GM23248 (cell line): Measurements from ENCODE around the gene FAAP24. TPM values are rescaled to one million over a fixed set of nuclear protein-coding genes. Genes with fewer than 3 reads are reported as not detected.

Experiments used
- DNase-seq: peaks from one replicate; pipeline ENCODE4 v3.0.0-alpha.2; 2015
- H2AFZ ChIP-seq: fragments of 200-600 bp; sonication (generic); 2 replicates; pipeline ENCODE4 v1.6.1; 2016; ENCODE audit warnings: antibody characterized with exemption
- H3F3A ChIP-seq: fragments of 200-600 bp; sonication (generic); 2 replicates; pipeline ENCODE4 v1.6.1; 2016; ENCODE audit warnings: mild to moderate bottlenecking, antibody characterized with exemption, mixed run types; ENCODE audit not compliant: insufficient read depth
- H3K27ac ChIP-seq: fragments of 200-600 bp; sonication (generic); 2 replicates; pipeline ENCODE4 v1.5.1; 2016; ENCODE audit warnings: mild to moderate bottlenecking
- H3K27me3 ChIP-seq: fragments of 200-600 bp; sonication (generic); replicated peaks from 2 replicates; pipeline ENCODE4 v1.6.1; 2016; ENCODE audit warnings: mild to moderate bottlenecking; ENCODE audit not compliant: insufficient read depth
- H3K36me3 ChIP-seq: fragments of 200-600 bp; sonication (generic); 2 replicates; pipeline ENCODE4 v1.6.1; 2016; ENCODE audit warnings: low read depth, mild to moderate bottlenecking
- H3K4me1 ChIP-seq: fragments of 200-600 bp; sonication (generic); 2 replicates; pipeline ENCODE4 v1.6.1; 2016; ENCODE audit warnings: mild to moderate bottlenecking; ENCODE audit not compliant: insufficient read depth
- H3K4me2 ChIP-seq: fragments of 200-600 bp; sonication (generic); one replicate; pipeline ENCODE4 v1.6.1; 2016; ENCODE audit warnings: mild to moderate bottlenecking; ENCODE audit not compliant: unreplicated experiment
- H3K4me3 ChIP-seq: fragments of 200-600 bp; sonication (generic); 2 replicates; pipeline ENCODE4 v1.5.1; 2016; ENCODE audit warnings: mild to moderate bottlenecking
- H3K79me2 ChIP-seq: fragments of 200-600 bp; sonication (generic); 2 replicates; pipeline ENCODE4 v1.6.1; 2016; ENCODE audit warnings: mild to moderate bottlenecking; ENCODE audit not compliant: insufficient read depth
- H3K9ac ChIP-seq: fragments of 200-600 bp; sonication (generic); 2 replicates; pipeline ENCODE4 v1.6.1; 2016; ENCODE audit warnings: mild to moderate bottlenecking
- H3K9me2 ChIP-seq: fragments of 200-600 bp; sonication (generic); 2 replicates; pipeline ENCODE4 v1.6.1; 2016; ENCODE audit warnings: mixed run types, mild to moderate bottlenecking, moderate library complexity; ENCODE audit not compliant: insufficient read depth
- H3K9me3 ChIP-seq: fragments of 200-600 bp; sonication (generic); one replicate; pipeline ENCODE4 v1.6.1; 2017; ENCODE audit warnings: low read depth
- H4K20me1 ChIP-seq: fragments of 200-600 bp; sonication (generic); 2 replicates; pipeline ENCODE4 v1.6.0; 2016; ENCODE audit not compliant: insufficient read depth
- EZH2 ChIP-seq: fragments of 200-600 bp; sonication (generic); IDR thresholded peaks from 2 replicates; pipeline ENCODE4 v1.6.1; 2018; ENCODE audit warnings: antibody characterized with exemption, mild to moderate bottlenecking; ENCODE audit not compliant: insufficient read depth, poor library complexity, severe bottlenecking
- EZH2phosphoT487 ChIP-seq: fragments of 200-600 bp; sonication (generic); IDR thresholded peaks from 2 replicates; pipeline ENCODE4 v1.6.1; 2018; ENCODE audit warnings: antibody characterized with exemption, moderate library complexity, mild to moderate bottlenecking, low read depth; ENCODE audit not compliant: insufficient read depth
- WGBS, 2 experiments: methylation state at CpG; one replicate each; pipeline ENCODE4 v1.1.6; 2015 to 2017; ENCODE audit warnings: low lambda C conversion rate in 2 of 2, low coverage in 1 of 2; ENCODE audit errors: missing lambda C conversion rate in 2 of 2; 5-methylcytosine and 5-hydroxymethylcytosine counted together
- in situ Hi-C: fragments of 300-500 bp; cut with MboI; formaldehyde crosslinking; loops from 2 replicates; pipeline ENCODE4 v1.15.0; 2020
- polyA plus RNA-seq: library from polyadenylated mRNA; unstranded; fragments of >200 nt; fragmentation: Nextera tagmentation; extraction: Ambion mirVana; gene quantifications from 2 replicates; pipeline ENCODE4 v1.2.1, GENCODE V29; 2016
- total RNA-seq: library from RNA; depleted of rRNA; stranded (reverse); fragments of >200 nt; shearing (Covaris generic); gene quantifications from 2 replicates; pipeline ENCODE4 v1.2.3, GENCODE V29; 2014; rRNA removed

FAAP24 gene
- total RNA-seq (1.3 and 2.4 TPM in 2 replicates), polyA plus RNA-seq (3.1 and 5.8 TPM in 2 replicates)

DNA sequence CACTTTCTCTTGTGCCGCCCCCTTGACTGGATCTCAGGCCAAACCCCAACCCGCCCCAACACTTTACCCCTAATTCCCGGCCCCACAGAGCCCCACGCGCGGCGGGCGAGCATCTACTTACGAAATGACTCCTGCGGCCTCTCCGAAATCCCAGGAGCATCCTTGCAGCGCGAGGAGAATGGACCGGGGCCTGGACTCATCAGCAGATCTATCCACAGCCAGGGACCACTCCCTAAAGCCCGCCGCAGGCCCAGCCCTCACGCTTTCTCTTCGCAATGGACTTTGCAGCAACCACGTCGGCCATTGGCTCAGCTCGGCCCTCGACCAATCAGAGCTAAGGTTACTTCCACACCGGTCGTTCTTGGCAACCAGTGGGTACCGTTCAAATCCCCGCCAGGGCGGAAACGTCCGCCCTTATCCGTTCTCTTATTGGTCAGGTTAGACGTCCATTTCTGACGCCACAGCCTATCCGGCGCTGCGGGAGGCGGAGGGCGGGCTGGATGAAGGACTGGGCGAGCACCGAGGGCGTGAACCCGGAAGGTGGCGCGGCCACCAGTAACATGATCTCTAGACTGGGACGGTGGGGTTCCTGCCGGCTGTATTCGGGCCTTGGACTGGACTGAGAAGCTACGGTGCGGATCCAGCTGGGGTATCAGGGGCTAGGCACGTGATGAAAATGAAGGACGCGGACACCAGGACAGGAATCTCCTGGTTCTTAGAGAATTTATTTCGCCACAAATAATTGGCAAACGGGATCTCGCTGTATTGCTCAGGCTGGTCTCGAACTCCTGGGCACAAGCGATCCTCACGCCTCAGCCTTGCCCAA, at the start of gene FAAP24, which contains the start of gene CEP89:
Gene FAAP24, plus strand, starts transcription at position 528 of the 826 bp plus-strand sequence. CDS start 955 bp downstream, outside the sequence.
Gene CEP89, minus strand, starts transcription at position 244 of the 826 bp plus-strand sequence. Its CDS starts 84 bp downstream, at position 160.
- TF ChIP-seq EZH2 (no peak), EZH2phosphoT487 (no peak)
- Histone ChIP-seq H2AFZ (peak within 1 kb of the TSS; percentile 99), H3K4me2 (peak within 1 kb of the TSS; percentile 89), H3K4me1 (peaks cover 8% of the 10 kb centered on the region; the same call in 1 of the 2 replicates), H3K4me3 (peak within 1 kb of the TSS; percentile 87), H3F3A (no peaks in the 10 kb centered on the region), H3K36me3 (no peaks in the 10 kb centered on the region), H3K9me2 (no peaks in the 10 kb centered on the region), H4K20me1 (no peaks in the 10 kb centered on the region), H3K27ac (peak within 1 kb of the TSS; percentile 67), H3K27me3 (no peaks in the 10 kb centered on the region), H3K9ac (peak within 1 kb of the TSS; percentile 92), H3K79me2 (peaks cover 42% of the 10 kb centered on the region), H3K9me3 (no peaks in the 10 kb centered on the region)
- DNase-seq: peak; percentile 99
- in situ Hi-C loops: loop anchor here (10.0 kb wide), 1 partner anchor 143 kb away; no protein-coding TSS in a partner anchor
- 1% methylated on average over 56 to 57 of the region's 57 CpGs for WGBS, 2 experiments

- in situ Hi-C loops: no loop called here
- TF ChIP-seq EZH2 (no peak), EZH2phosphoT487 (no peak)
- H2AFZ ChIP-seq: no peak overlapping the region
- no peaks in the 10 kb centered on the region for H3K27me3 ChIP-seq
- H3K9me2 ChIP-seq: no peaks in the 10 kb centered on the region
- no peak overlapping the region for H3K9ac ChIP-seq
- H3K79me2 ChIP-seq: no peaks in the 10 kb centered on the region
- H4K20me1 ChIP-seq: no peaks in the 10 kb centered on the region
- peaks cover 18% of the 10 kb centered on the region for H3K36me3 ChIP-seq
- DNase-seq: peak; percentile 27
- no peaks in the 10 kb centered on the region for H3F3A ChIP-seq
- WGBS, 2 experiments: 90 to 92% methylated on average over 6 of the region's 6 CpGs
- no peak overlapping the region for H3K4me3 ChIP-seq
- H3K9me3 ChIP-seq: no peaks in the 10 kb centered on the region
- H3K27ac ChIP-seq: no peak overlapping the region
- no peak overlapping the region for H3K4me2 ChIP-seq
- H3K4me1 ChIP-seq: no peaks in the 10 kb centered on the region
Measured at GRCh38 chr19:32924200-32924599, 47.8 kb upstream of the FAAP24 start.

GRCh38 chr19:32928806-32929205, 43.2 kb upstream of the FAAP24 start:
- WGBS, 2 experiments: 97 to 100% methylated on average over 2 of the region's 2 CpGs
- no peaks in the 10 kb centered on the region for H3K79me2 ChIP-seq
- no peak overlapping the region for H3K9ac ChIP-seq
- no peaks in the 10 kb centered on the region for H3K27me3 ChIP-seq
- H3K9me2 ChIP-seq: no peaks in the 10 kb centered on the region
- H3K9me3 ChIP-seq: no peaks in the 10 kb centered on the region
- no peak overlapping the region for H3K27ac ChIP-seq
- TF ChIP-seq EZH2 (no peak), EZH2phosphoT487 (no peak)
- no peaks in the 10 kb centered on the region for H3F3A ChIP-seq
- DNase-seq: no peak
- H3K4me3 ChIP-seq: no peak overlapping the region
- no peaks in the 10 kb centered on the region for H4K20me1 ChIP-seq
- no peak overlapping the region for H2AFZ ChIP-seq
- in situ Hi-C loops: no loop called here
- peaks cover 23% of the 10 kb centered on the region for H3K36me3 ChIP-seq
- no peak overlapping the region for H3K4me2 ChIP-seq
- H3K4me1 ChIP-seq: no peaks in the 10 kb centered on the region

GRCh38 chr19:32930567-32930966, 41.5 kb upstream of the FAAP24 start:
- Histone ChIP-seq H4K20me1 (no peaks in the 10 kb centered on the region), H2AFZ (no peak overlapping the region), H3K36me3 (peaks cover 20% of the 10 kb centered on the region), H3K4me3 (no peak overlapping the region), H3K27ac (no peak overlapping the region), H3F3A (no peaks in the 10 kb centered on the region), H3K9me3 (no peaks in the 10 kb centered on the region), H3K9me2 (no peaks in the 10 kb centered on the region), H3K27me3 (no peaks in the 10 kb centered on the region), H3K4me1 (no peaks in the 10 kb centered on the region), H3K79me2 (no peaks in the 10 kb centered on the region), H3K9ac (no peak overlapping the region), H3K4me2 (no peak overlapping the region)
- no peak for DNase-seq
- TF ChIP-seq EZH2: no peak
- no peak for TF ChIP-seq EZH2phosphoT487
- in situ Hi-C loops: no loop called here
- 95 to 96% methylated on average over 8 of the region's 8 CpGs for WGBS, 2 experiments
